ENCODE measurements around the gene TOP2A. TPM values are rescaled to one million over a fixed set of nuclear protein-coding genes. Genes with fewer than 3 reads are reported as not detected.

The TOP2A gene
- total RNA-seq, 1 experiment from 2014 or later, result 230 TPM

GRCh38 chr17:40422990-40423633, 5.4 kb upstream of the TOP2A start:
- H2AFZ ChIP-seq (ENCODE audit: low read length), result no peak overlapping the region
- peak overlapping the region; percentile 23 for H3K18ac ChIP-seq (ENCODE audit: insufficient read length, low read depth, low read length)
- H3K23me2 ChIP-seq (ENCODE audit: insufficient read length, low read depth, low read length, poor library complexity, severe bottlenecking), result peaks cover 4% of the 10 kb centered on the region
- H2BK120ac ChIP-seq (ENCODE audit: low read depth, low read length, poor library complexity, severe bottlenecking), result no peak overlapping the region
- H3K4me3 Mint-ChIP-seq, result peak overlapping the region; percentile 38 to 71
- peak; percentile 50 for TF ChIP-seq CTCF (conservative IDR thresholded peaks at IDR 0.05)
- H2BK12ac ChIP-seq (ENCODE audit: insufficient read length, low read depth, low read length), result no peak overlapping the region
- H2BK15ac ChIP-seq (ENCODE audit: low read depth, low read length), result no peak overlapping the region
- H3K9ac ChIP-seq (ENCODE audit: extremely low read depth, insufficient read length, low read length), result no peak overlapping the region
- H3K4me1 ChIP-seq (ENCODE audit: insufficient read depth, low read length), result no peaks in the 10 kb centered on the region; the same call in 1 of the 2 replicates
- no peak overlapping the region for H4K91ac ChIP-seq (ENCODE audit: insufficient read length, low read depth, low read length)
- peaks cover 2% of the 10 kb centered on the region; the same call in 1 of the 2 replicates for H3K27me3 Mint-ChIP-seq (ENCODE audit: low read depth)
- no CpG with 5 or more reads among the region's 3 CpGs for WGBS (ENCODE audit: extremely low coverage, insufficient read length, low lambda C conversion rate)
- H2BK20ac ChIP-seq (ENCODE audit: low read depth, low read length, poor library complexity, severe bottlenecking), result no peak overlapping the region
- no peak overlapping the region for H3K4ac ChIP-seq (ENCODE audit: low read depth, low read length)
- peaks cover 33 to 35% of the 10 kb centered on the region in 2 experiments for H3K4me1 Mint-ChIP-seq
- peak; percentile 89 for DNase-seq
- no peak overlapping the region for H3K14ac ChIP-seq (ENCODE audit: insufficient read depth, low read length)
- H3K79me2 ChIP-seq (ENCODE audit: insufficient read depth, low read length), result no peaks in the 10 kb centered on the region
- no peak overlapping the region for H3K56ac ChIP-seq (ENCODE audit: insufficient read length, low read depth, low read length)
- H2BK5ac ChIP-seq (ENCODE audit: insufficient read length, low read length), result no peak overlapping the region
- peak overlapping the region; percentile 4 to 79 (median 59) for H3K27ac Mint-ChIP-seq
- H3K23ac ChIP-seq (ENCODE audit: insufficient read length, low read depth, low read length), result no peak overlapping the region
- no peak overlapping the region for H4K8ac ChIP-seq (replicated peaks; ENCODE audit: insufficient read length, low read depth, low read length)
- no peaks in the 10 kb centered on the region for H3K79me1 ChIP-seq (ENCODE audit: insufficient read depth, low read depth, low read length, poor library complexity, severe bottlenecking)
- H3K27me3 ChIP-seq (ENCODE audit: insufficient read depth, low read length), result no peaks in the 10 kb centered on the region
- H3K4me2 ChIP-seq (ENCODE audit: insufficient read depth, insufficient read length, low read length), result peak overlapping the region; percentile 30
- H2AK5ac ChIP-seq (ENCODE audit: insufficient read length, low read length), result no peak overlapping the region
- H4K20me1 ChIP-seq (ENCODE audit: control insufficient read depth, insufficient read depth, insufficient read length), result no peaks in the 10 kb centered on the region
- peaks cover 0 to 2% (median 0%) of the 10 kb centered on the region in 3 experiments; a peak in 1 of 7 replicates for H3K36me3 Mint-ChIP-seq (ENCODE audit: insufficient read depth in 1 of 3, low read depth in 3 of 3)
- peaks cover 0 to 5% of the 10 kb centered on the region in 2 experiments; a peak in 4 of 5 replicates for H3K9me3 Mint-ChIP-seq
- H3K27ac ChIP-seq (ENCODE audit: insufficient read length, low read depth, low read length), result peak overlapping the region; percentile 79
- H3T11ph ChIP-seq (ENCODE audit: low read length), result no peak overlapping the region
- H4K5ac ChIP-seq (ENCODE audit: insufficient read length, low read depth, low read length), result no peak overlapping the region
- H3K9me3 ChIP-seq (ENCODE audit: control insufficient read depth, low read depth, low read length), result no peaks in the 10 kb centered on the region
